ENCODE measurements around the gene IL20RA.

Gene IL20RA

GRCh38 chr6:137044366-137045221, at the start of gene IL20RA:
TSS of gene IL20RA (minus strand) at chr6:137044965. CDS start at chr6:137044728, 237 bp downstream.
- H3K9me3 ChIP-seq (replicated peaks; ENCODE audit: insufficient read depth, low read length), result no peaks in the 10 kb centered on the region
- peaks cover 14% of the 10 kb centered on the region; the same call in 1 of the 2 replicates for H3K27me3 ChIP-seq (replicated peaks; ENCODE audit: insufficient read depth, low read length)
- H3K9ac ChIP-seq (ENCODE audit: low read length), result peak within 1 kb of the TSS; percentile 35; the same call in 1 of the 2 replicates
- H2AFZ ChIP-seq (ENCODE audit: low read length), result peak within 1 kb of the TSS; percentile 80
- peak within 1 kb of the TSS; percentile 90 for H3K4me2 ChIP-seq (ENCODE audit: low read depth, low read length)
- peak; percentile 69 for DNase-seq
- no peaks in the 10 kb centered on the region for H3K36me3 ChIP-seq (replicated peaks; ENCODE audit: insufficient read depth, low read length)
- TF ChIP-seq EZH2phosphoT487 (IDR thresholded peaks at IDR 0.05; ENCODE audit: low read length), result no peak
- no peak; the same call in 1 of the 2 replicates for TF ChIP-seq CTCF (IDR thresholded peaks at IDR 0.05; ENCODE audit: low read length)
- no peak within 1 kb of the TSS for H3K27ac ChIP-seq (ENCODE audit: low read length)
- no peaks in the 10 kb centered on the region for H3F3A ChIP-seq (ENCODE audit: insufficient read depth, low read length)
- no peaks in the 10 kb centered on the region for H3K4me1 ChIP-seq (ENCODE audit: low read length)
- peak within 1 kb of the TSS; percentile 79 for H3K4me3 ChIP-seq (ENCODE audit: low read length)
- H4K20me1 ChIP-seq (ENCODE audit: insufficient read depth, low read length), result no peaks in the 10 kb centered on the region
- no peaks in the 10 kb centered on the region for H3K9me2 ChIP-seq (replicated peaks; ENCODE audit: insufficient read depth, low read length)
- no peaks in the 10 kb centered on the region for H3K79me2 ChIP-seq (ENCODE audit: low read length)

DNA sequence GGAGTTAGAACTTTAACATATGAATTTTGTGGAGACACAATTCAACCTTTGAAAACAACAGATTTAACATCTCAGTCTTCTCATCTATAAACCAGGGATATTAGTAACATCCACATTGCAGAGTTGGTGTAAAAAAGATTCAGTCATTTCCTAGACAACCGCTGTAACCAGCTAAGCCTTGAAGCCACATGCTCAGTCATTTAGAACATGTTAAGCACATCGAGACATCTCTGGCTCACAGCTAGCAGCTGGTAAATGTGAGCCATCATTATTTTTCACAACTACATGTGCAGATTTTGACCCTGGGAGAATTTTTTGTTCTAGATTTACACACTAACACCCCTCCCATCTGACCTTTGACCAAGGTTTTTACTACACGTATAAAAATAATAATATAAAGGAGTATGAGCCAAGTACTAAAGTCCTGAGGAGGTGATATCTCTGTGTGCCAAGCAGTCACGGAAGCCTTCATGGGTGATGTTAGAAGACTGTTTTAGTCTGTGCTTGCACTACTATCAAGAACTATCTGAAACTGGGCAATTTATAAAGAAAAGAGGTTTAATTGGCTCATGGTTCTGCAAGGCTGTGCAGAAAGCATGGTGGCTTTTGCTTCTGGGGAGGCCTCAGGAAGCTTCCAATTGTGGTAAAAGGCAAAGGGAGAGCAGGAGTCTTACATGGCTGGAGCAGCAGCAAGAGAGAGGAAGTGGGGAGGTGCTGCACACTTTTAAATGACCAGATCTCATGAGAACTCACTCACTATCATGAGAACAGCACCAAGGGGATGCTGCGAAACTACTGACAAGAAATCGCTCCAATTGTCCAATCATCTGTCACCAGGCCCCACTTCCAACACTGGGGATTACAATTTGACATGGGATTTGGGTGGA, 48.7 kb upstream of the IL20RA start:
- H3K9me3 ChIP-seq (replicated peaks; ENCODE audit: insufficient read depth, low read length), result no peaks in the 10 kb centered on the region
- H3K27ac ChIP-seq (ENCODE audit: low read length), result no peak overlapping the region
- no peak overlapping the region for H3K4me3 ChIP-seq (ENCODE audit: low read length)
- H3K9ac ChIP-seq (ENCODE audit: low read length), result no peak overlapping the region
- no peaks in the 10 kb centered on the region for H3K36me3 ChIP-seq (replicated peaks; ENCODE audit: insufficient read depth, low read length)
- H3K4me1 ChIP-seq (ENCODE audit: low read length), result peaks cover 21% of the 10 kb centered on the region
- no peaks in the 10 kb centered on the region for H3K79me2 ChIP-seq (ENCODE audit: low read length)
- H3K4me2 ChIP-seq (ENCODE audit: low read depth, low read length), result no peak overlapping the region
- H4K20me1 ChIP-seq (ENCODE audit: insufficient read depth, low read length), result no peaks in the 10 kb centered on the region
- TF ChIP-seq EZH2phosphoT487 (IDR thresholded peaks at IDR 0.05; ENCODE audit: low read length), result no peak
- TF ChIP-seq CTCF (IDR thresholded peaks at IDR 0.05; ENCODE audit: low read length), result no peak
- TF ChIP-seq EZH2 (optimal IDR thresholded peaks at IDR 0.05; ENCODE audit: low read depth, low read length), result no peak
- H3K27me3 ChIP-seq (replicated peaks; ENCODE audit: insufficient read depth, low read length), result no peaks in the 10 kb centered on the region
- no peaks in the 10 kb centered on the region for H3F3A ChIP-seq (ENCODE audit: insufficient read depth, low read length)
- no peaks in the 10 kb centered on the region for H3K9me2 ChIP-seq (replicated peaks; ENCODE audit: insufficient read depth, low read length)
- DNase-seq, result no peak
- H2AFZ ChIP-seq (ENCODE audit: low read length), result no peak overlapping the region

DNA sequence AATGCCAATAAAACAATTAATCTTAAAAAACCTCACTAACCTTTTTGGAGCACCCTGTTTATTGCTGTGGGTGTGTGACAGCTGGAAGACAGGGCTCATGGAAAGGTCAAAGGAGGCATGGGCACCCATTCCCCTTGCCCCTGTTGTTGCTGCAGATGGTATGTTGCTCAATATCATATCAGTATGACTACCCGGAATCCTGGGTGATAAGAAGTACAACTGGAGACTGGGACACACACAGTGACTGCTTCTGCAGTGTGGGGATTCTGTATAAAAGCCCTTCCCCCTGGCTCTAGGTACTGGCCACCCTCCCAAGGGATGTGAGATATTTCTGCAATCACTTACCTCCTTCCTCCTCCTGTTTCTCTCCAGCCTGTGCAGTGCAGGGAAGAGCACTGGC, 47.3 kb upstream of the IL20RA start:
- Histone ChIP-seq H3K27me3 (replicated peaks; ENCODE audit: insufficient read depth, low read length) (no peaks in the 10 kb centered on the region), H3F3A (ENCODE audit: insufficient read depth, low read length) (no peaks in the 10 kb centered on the region), H3K4me2 (ENCODE audit: low read depth, low read length) (no peak overlapping the region), H3K9me3 (replicated peaks; ENCODE audit: insufficient read depth, low read length) (no peaks in the 10 kb centered on the region), H3K4me1 (ENCODE audit: low read length) (peaks cover 19% of the 10 kb centered on the region), H2AFZ (ENCODE audit: low read length) (no peak overlapping the region), H3K36me3 (replicated peaks; ENCODE audit: insufficient read depth, low read length) (no peaks in the 10 kb centered on the region), H3K9ac (ENCODE audit: low read length) (no peak overlapping the region), H4K20me1 (ENCODE audit: insufficient read depth, low read length) (no peaks in the 10 kb centered on the region), H3K9me2 (replicated peaks; ENCODE audit: insufficient read depth, low read length) (no peaks in the 10 kb centered on the region), H3K79me2 (ENCODE audit: low read length) (no peaks in the 10 kb centered on the region), H3K27ac (ENCODE audit: low read length) (no peak overlapping the region), H3K4me3 (ENCODE audit: low read length) (no peak overlapping the region)
- DNase-seq, result no peak
- TF ChIP-seq EZH2 (optimal IDR thresholded peaks at IDR 0.05; ENCODE audit: low read depth, low read length), result no peak
- no peak for TF ChIP-seq CTCF (IDR thresholded peaks at IDR 0.05; ENCODE audit: low read length)
- TF ChIP-seq EZH2phosphoT487 (IDR thresholded peaks at IDR 0.05; ENCODE audit: low read length), result no peak

All from MM.1S (cell line).